Activated CD8-positive, alpha-beta memory T cell treated with anti-CD3 and anti-CD28 coated beads, Interleukin-2, amount 50 U/mL, for 1 hour (primary cell): ENCODE results near the gene GAMT.

Experiments used
- DNase-seq: peaks from one replicate; pipeline ENCODE4 v3.0.0-alpha.2; 2020; ENCODE audit errors: extremely low read depth

Gene GAMT

GRCh38 chr19:1418951-1419738, 17.8 kb upstream of the GAMT start:
- DNase-seq, result no peak

GRCh38 chr19:1418496-1418775, 17.1 kb upstream of the GAMT start:
- DNase-seq, result no peak

GRCh38 chr19:1417681-1418495, 16.5 kb upstream of the GAMT start:
- no peak for DNase-seq

GRCh38 chr19:1417145-1417544, 15.8 kb upstream of the GAMT start:
- DNase-seq, result no peak

- DNase-seq, result no peak
These were observed 14.9 kb upstream of the GAMT start for GRCh38 chr19:1416014-1416841.

GRCh38 chr19:1412995-1413800, 11.9 kb upstream of the GAMT start:
- DNase-seq, result no peak

GRCh38 chr19:1412323-1412923, 11.1 kb upstream of the GAMT start:
- DNase-seq, result no peak

- no peak for DNase-seq
These were observed 10.2 kb upstream of the GAMT start for GRCh38 chr19:1411255-1412191.

- no peak for DNase-seq
These were observed 9.4 kb upstream of the GAMT start for GRCh38 chr19:1410789-1411188.

- no peak for DNase-seq
These were observed 8.9 kb upstream of the GAMT start for GRCh38 chr19:1410136-1410786.

GRCh38 chr19:1409204-1410005, 8.1 kb upstream of the GAMT start:
- DNase-seq, result no peak

GRCh38 chr19:1408300-1409203, 7.2 kb upstream of the GAMT start:
- DNase-seq, result no peak

GRCh38 chr19:1407528-1408299, 6.4 kb upstream of the GAMT start, which contains the start of gene DAZAP1:
DAZAP1 (plus strand) TSS chr19:1407586; CDS start chr19:1407774, 188 bp downstream.
- DNase-seq, result no peak

GRCh38 chr19:1406774-1407527, 5.6 kb upstream of the GAMT start:
- DNase-seq, result peak; percentile 92

- DNase-seq, result no peak
These were observed 1.2 kb upstream of the GAMT start for GRCh38 chr19:1402411-1403070.

GRCh38 chr19:1401889-1402217, 511 bp upstream of the GAMT start:
- no peak for DNase-seq
